Activated naive CD4-positive, alpha-beta T cell treated with anti-CD3 and anti-CD28 coated beads, Interleukin-2, amount 50 U/mL, for 16 hours (primary cell): Measurements from ENCODE around the gene SLC5A5.
A peak's percentile ranks its signal among the peaks of the same experiment; 100 is the strongest.
"Not testable (repeated sequence)": the region's sequence is repeated elsewhere in the genome, so short reads cannot be mapped to it uniquely, and the experiment has no call there.

Experiments
- DNase-seq: peaks from one replicate; pipeline ENCODE4 v3.0.0-alpha.2; 2020

SLC5A5 gene

DNA sequence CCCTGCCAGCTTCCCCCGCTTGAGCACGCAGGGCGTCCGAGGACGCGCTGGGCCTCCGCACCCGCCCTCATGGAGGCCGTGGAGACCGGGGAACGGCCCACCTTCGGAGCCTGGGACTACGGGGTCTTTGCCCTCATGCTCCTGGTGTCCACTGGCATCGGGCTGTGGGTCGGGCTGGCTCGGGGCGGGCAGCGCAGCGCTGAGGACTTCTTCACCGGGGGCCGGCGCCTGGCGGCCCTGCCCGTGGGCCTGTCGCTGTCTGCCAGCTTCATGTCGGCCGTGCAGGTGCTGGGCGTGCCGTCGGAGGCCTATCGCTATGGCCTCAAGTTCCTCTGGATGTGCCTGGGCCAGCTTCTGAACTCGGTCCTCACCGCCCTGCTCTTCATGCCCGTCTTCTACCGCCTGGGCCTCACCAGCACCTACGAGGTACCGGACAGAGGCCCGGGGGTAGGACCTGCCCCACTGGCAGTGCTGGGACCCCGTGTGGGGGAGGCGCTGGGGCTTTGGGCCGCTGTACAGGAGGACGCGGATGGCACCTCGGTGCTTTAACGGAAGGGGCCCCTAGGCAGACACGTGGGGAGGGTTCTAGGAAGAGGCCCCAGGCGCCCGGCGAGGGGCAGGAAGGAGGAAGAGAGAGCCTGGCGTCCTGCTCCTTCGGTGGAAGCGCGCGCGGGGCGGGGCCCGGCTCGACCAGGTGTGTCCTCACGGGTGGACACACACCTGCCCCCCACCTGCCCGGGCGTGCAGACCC is 681 bp downstream of the SLC5A5 start:
- peak; percentile 59 for DNase-seq

DNA sequence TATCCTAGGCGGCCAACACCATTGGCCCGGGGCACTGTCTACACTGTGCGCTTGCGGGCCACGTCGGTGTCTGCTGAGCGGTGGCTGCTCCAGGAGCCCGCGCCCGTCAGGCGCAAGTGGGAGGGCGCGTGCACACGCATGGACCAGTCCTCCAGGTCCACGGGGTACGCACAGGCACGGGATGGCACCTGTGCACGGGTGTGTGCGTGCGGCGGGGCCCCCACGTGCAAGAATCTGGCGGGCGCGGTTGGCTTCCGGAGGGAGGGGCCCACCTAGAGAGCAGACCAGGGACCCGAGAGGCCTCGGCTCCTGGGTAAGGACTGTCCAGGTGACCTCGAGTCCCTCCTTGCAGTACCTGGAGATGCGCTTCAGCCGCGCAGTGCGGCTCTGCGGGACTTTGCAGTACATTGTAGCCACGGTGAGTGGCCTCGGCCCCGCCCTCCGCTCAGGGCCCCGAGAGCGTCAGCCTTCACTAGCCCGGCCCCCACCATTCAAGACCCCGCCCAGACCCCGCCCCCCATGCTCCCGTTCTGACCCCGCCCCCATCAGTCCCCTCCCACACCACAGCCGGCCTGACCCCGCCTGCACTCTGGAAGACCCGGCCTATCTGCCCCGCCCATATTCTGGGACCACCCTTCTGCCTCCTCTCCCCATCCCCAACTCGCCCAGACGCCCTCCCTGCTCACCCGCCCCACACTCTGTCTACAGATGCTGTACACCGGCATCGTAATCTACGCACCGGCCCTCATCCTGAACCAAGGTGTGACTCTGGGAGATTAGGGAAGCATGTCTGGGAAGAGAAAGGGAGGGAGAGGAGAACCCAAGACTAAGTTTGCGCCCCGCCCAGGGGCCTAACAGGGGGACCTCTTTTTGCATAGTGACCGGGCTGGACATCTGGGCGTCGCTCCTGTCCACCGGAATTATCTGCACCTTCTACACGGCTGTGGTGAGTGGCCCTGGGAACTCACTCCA is 2.3 kb downstream of the SLC5A5 start:
- DNase-seq: peak; percentile 77

DNA sequence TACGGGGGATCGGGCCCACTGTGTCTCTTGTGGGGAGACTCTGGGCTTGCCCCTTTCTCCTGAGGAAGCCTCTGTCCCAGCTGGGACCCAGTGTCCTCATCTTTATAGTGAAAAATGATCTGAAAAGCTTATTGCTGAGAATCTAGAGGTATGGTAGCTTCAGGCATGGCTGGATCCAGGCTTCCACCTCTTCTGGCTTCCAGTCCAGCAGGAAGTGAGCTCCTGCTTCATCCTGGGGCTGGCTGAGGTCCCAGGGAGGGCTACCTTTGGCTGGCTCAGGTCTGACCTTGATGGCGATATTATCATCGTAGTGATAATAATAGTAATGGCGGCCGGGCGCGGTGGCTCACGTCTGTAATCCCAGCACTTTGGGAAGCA is 3.0 kb downstream of the SLC5A5 start:
- no peak for DNase-seq

DNA sequence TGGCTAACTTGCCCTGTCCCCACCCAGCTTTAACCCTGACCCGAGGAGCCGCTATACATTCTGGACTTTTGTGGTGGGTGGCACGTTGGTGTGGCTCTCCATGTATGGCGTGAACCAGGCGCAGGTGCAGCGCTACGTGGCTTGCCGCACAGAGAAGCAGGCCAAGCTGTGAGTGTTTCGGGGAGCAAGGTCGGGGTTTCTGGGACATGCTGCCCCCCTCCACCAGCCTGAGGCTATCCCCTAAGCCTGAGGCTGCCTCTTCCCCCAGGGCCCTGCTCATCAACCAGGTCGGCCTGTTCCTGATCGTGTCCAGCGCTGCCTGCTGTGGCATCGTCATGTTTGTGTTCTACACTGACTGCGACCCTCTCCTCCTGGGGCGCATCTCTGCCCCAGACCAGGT is 6.0 kb downstream of the SLC5A5 start:
- DNase-seq: no peak

DNA sequence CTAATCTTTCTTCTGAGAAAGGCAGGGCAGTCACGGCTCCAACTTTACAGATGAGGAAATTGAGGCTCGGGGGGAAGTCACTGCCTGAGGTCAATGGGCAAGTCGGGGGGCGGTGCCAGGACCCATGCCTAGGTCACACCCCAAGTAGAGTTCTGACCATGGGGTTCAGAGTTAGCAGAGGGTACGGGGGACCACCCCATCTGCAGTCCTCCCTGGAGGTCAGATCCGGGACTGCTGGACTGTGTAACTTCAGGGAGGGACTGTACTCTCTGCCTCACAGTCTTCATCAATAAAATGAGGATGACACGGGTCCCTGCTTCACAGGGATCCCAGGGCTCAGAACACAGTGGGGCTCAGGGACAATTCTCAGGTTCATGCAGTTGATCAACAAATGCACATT is 7.7 kb downstream of the SLC5A5 start:
- no peak for DNase-seq

DNA sequence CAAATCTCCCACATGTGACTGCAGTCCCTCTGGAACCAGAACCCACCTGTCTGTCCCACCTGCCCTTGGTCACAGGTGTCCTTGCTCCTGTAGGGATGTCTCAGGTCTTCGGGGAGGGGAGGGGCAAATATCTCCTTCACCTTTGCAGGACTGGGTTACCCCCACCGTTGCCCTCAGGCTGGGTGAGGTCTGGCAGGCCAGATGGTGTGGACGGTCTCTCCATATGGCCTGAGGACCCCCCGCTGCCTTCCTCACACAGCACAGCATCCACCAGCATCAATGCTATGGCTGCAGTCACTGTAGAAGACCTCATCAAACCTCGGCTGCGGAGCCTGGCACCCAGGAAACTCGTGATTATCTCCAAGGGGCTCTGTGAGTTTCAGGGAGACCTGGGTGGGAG is 10.0 kb downstream of the SLC5A5 start:
- DNase-seq: no peak

DNA sequence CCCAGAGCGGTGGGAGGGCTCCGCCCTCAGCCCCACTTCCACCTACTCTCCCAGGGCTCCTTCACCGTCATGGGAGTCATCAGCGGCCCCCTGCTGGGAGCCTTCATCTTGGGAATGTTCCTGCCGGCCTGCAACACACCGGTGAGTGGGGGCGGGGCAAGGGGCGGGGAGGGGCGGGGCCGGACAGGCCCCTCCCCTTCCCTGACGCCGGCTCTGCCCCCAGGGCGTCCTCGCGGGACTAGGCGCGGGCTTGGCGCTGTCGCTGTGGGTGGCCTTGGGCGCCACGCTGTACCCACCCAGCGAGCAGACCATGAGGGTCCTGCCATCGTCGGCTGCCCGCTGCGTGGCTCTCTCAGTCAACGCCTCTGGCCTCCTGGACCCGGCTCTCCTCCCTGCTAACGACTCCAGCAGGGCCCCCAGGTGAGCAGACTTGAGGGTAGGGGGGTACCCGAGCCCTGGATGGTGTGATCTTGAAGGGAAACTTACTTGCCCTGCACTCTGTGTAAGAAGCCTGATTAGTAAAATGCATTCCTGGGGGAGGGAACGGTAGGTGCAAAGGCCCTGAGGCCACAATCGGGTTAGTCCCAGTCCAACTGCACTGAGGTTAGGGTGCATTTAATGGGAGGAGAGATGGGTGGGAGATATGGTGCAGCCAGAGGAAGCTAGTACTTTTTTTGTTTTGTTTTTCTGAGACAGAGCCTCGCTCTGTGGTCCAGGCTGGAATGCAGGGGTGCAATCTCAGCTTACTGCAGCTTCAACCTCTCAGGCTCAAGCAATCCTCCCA is 12.1 kb downstream of the SLC5A5 start:
- no peak for DNase-seq

DNA sequence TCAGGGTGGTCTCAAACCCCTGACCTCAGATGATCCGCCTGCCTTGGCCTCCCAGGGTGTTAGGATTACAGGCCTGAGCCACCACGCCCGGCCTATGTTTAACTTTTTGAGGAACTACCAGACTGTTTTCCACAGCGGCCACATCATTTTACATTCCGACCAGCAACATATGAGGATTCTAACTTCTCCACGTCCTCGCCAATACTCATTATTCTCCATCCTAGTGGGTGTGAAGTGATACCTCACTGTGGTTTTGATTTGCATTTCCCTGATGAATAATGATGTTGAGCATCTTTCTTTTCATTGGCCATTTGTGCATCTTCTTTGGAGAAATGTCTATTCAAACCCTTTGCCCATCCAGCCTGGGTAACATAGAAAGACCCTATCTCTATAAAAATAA is 14.8 kb downstream of the SLC5A5 start:
- DNase-seq: no peak

DNA sequence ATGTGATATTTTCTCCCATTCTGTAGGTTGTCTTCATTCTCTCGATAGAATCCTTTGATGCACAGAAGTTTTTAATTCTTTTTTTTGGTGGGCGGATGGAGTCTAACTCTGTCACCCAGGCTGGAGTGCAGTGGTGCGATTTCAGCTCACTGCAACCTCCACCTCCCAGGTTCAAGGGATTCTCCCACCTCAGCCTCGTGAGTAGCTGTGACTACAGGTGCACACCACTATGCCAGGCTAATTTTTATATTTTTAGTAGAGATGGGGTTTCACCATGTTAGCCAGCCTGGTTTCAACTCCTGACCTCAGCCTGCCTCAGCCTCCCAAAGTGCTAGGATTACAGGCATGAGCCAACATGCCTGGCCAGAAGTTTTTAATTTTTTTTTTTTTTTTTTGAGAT is 15.5 kb downstream of the SLC5A5 start:
- not testable (repeated sequence) for DNase-seq

DNA sequence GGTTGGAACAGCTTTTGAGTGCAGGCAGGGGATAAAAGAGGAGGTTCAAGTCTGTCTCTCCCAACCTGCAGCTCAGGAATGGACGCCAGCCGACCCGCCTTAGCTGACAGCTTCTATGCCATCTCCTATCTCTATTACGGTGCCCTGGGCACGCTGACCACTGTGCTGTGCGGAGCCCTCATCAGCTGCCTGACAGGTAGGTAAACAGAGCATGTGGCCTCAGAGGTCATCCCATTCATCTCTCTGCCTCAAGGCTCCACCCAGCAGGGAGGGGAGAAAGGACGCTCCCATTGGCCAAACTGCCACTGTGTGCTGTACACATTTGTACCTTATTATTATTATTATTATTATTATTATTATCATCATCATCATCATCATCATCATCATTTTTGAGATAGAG is 16.5 kb downstream of the SLC5A5 start:
- DNase-seq: no peak

DNA sequence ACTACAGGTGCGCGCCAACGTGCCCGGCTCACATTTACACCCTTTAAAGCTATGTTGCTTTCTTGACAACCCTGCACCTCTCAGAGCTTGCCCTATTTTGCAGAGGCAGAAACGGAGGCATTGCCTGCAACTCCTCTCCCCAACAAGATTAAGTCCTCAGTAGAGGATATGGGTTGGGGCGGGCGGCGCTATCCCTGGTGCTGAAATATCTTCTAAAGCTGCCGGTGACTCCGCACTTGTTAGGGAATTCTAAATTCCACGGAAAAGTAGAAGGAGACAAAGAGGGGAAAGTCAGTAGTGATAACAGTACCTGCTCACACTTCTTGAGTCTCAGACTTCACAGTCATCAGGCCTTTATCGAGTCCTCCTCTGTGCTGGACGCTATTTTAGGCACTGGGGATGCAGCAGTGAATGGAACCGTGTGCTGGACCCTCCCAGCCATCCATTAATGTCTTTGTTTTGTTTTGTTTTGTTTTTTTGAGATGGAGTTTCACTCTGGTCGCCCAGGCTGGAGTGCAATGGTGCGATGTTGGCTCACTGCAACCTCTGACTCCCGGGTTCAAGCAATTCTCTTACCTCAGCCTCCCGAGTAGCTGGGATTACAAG is 18.0 kb downstream of the SLC5A5 start:
- no peak for DNase-seq

DNA sequence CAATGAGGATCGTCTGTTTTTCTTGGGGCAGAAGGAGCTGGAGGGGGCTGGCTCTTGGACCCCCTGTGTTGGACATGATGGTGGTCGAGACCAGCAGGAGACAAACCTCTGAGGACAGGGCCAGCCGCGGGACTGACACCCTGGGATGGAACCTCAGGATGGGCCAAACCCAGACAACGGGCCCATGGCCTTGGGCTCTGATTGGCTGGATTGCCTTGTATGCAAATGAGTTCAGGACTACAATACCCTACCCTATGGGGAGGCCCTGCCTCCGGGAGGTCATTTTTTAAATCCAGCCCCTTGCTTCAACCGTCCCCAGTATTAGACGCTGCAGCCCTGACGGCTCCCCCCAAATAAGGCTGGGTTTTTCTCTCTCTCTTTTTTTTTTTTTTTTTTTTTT is 22.0 kb downstream of the SLC5A5 start:
- no peak for DNase-seq

DNA sequence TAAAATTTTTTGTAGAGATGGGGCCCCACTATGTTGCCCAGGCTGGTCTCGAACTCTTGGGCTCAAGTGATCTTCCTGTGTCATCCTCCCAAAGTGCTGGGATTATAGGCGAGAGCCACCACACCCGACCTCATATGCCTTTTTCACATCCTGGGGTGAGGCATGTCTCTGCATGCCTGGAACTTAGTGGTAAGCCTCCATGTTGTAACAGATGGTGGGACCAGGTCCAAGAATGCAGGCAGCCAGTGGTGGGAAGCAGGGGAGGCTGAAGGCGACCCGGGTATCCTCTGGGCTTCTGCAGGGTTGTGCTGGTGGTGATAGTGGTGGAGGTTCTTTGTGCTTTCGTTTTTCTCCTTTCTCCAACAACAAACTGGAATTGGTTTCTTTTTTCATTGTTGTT is 31.0 kb downstream of the SLC5A5 start:
- DNase-seq: no peak

DNA sequence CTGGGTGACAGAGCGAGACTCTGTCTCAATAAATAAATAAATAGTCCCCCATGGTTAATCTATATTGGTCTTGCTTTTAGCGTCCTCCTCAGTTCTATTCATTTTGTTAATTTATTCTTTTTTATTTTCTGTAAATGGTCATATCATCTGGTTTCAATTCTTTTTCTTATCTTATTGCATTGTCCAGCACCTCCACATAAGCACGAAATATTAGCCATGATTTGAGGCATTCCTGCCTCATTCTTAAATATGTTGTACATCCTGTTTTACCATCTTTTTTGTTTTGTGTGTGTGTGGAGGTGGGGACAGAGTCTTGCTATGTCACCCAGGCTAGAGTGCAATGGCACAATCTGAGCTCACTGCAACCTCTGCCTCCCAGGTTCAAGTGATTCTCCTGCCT is 36.5 kb downstream of the SLC5A5 start:
- DNase-seq: no peak

DNA sequence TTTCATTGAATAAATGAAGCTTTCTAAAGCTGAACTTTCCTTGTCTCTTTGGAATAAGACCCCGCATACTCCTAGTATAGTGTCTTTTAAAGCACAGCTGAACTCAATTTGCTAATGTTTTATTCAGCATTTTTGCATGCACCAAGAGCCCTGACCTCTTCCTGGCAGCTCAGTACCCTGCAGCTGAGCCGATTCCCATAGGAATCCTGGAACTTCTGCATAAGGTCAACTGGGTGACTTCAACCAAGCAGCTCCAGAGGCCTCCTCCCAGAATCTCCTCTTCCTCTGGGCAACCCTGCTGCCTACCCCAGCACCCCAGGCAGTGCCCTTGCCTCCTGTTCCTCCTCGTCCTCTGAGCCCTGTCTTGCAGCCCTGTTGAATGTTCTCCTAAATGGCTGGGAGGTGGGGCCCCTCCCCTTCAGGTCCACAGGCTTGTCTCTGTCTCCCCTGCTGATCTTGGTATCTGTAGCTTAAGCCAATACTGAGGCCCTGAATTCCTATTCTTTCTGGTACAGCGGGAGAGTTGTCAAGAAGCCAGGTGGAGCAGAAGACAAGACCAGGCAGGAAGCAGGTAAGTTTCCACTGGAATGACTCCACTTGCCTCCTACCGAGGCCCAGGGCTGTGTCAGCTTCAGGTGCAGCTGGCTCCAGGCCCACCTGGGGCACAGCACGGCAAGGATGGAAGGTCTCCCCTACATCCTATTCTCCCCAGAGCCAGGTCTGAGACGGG is 37.4 kb downstream of the SLC5A5 start:
- DNase-seq: no peak

DNA sequence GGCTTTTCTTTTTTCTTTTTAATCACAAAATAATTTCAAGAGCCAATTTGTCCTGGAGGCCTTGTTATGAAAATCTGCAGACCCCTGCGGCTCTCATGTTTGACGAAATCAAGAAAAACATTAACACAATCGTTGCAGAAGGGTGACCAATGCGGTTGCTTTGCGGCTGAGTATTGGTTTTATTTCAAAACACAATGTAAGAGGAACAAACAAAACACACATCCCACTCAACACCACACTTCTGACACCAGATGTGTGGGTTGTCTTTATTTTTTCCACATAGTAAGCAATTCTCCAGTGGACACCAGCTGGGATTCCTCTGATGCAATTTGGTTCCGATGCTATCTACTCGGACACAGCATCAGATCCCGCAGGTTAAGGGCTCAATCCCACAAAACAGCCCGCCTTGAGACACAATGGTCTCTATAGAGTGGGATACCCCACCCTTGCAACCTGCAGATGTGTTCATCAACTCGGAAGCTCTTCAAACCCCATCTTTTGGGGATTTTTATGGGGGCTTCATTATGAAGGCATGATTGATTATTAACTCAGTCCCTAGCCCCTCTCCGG is 39.1 kb downstream of the SLC5A5 start:
- DNase-seq: no peak

DNA sequence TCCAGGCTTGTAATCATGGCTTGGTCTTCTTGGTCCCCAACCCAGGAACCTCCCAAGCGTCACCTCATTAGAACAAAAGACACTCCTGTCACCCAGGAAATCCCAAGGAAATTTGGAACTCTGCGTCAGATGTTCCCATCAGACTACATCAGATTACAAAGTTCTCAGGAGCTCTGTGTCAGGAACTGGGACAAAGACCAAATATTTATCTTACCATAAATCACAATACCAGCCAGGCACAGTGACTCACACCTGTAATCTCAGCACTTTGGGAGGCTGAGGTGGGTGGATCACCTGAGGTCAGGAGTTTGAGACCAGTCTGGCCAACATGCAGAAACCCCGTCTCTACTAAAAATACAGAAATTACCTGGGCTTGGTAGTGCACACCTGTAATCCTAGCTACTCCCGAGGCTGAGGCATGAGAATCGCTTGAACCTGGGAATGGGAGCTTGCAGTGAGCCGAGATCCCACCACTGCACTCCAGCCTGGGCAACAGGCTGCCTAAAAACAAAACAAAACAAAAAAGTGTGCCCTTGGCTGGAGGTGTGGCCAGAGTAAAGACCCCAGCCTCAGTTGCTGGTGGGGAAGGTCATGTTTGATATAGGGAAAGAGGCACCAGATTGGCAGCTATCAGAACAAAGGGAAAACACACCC is 44.3 kb downstream of the SLC5A5 start:
- no peak for DNase-seq

DNA sequence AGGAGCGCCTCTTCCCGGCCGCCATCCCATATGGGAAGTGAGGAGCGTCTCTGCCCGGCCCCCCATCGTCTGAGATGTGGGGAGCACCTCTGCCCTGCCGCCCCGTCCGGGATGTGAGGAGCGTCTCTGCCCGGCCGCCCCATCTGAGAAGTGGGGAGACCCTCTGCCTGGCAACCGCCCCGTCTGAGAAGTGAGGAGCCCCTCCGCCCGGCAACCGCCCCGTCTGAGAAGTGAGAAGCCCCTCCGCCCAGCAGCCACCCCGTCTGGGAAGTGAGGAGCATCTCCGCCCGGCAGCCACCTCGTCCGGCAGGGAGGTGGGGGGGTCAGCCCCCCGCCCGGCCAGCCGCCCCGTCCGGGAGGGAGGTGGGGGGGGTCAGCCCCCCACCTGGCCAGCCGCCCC is 46.4 kb downstream of the SLC5A5 start:
- DNase-seq: not testable (repeated sequence)

DNA sequence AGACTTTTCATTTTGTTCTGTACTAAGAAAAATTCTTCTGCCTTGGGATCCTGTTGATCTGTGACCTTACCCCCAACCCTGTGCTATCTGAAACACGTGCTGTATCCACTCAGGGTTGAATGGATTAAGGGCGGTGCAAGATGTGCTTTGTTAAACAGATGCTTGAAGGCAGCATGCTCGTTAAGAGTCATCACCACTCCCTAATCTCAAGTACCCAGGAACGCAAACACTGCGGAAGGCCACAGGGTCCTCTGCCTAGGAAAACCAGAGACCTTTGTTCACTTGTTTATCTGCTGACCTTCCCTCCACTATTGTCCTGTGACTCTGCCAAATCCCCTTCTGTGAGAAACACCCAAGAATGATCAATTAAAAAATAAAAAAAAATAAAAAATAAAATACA is 47.4 kb downstream of the SLC5A5 start:
- not testable (repeated sequence) for DNase-seq

DNA sequence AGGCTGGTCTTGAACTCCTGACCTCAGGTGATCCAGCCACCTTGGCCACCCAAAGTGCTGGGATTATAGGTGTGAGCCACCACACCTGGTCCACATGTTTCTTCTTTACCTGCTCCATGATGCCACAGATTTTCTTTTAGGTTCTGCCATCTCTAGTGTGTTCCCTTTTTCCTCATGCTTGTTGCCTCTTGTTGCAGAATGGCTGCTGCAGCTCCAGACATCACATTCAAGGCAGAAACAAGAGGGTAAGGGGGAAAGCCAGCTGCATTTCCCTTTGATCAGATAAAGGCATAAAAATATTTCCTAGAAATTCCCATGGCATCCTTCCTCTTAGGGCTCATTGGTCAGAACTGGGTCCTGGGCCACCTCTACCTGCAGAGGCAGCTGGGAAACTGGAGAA is 48.8 kb downstream of the SLC5A5 start:
- DNase-seq: no peak

DNA sequence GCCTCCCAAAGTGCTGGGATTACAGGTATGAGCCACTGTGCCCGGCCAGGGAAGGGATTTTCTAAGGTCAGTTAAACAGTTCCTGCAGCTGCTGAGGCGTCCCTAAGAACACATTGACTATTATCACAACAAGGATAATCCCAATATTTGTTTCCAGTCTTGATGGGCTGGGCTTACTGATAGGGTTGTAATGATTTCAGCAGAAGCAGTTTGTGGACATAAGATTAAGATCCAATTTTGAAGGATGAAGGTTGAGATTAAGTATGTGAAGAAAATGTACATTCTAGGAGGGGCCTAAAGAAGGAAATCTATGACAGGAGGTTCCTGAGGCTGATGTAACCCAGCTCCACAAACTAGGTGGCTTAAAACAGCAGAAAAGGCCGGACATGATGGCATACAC is 50.4 kb downstream of the SLC5A5 start:
- DNase-seq: no peak
